PC-3 (cell line): ENCODE results near the gene MPZL1. TPM values are rescaled to one million over a fixed set of nuclear protein-coding genes. Genes with fewer than 3 reads are reported as not detected.

ENCODE experiments used
- ATAC-seq: fragments of 200-7000 bp; cut with Tn5 transposase; 2 replicates; pipeline ENCODE4 v1.9.1; 2020; ENCODE audit warnings: mild to moderate bottlenecking, moderate library complexity
- BruUV-seq: library from RNA; stranded (reverse); fragments of 400-500 nt; replicated peaks from 2 replicates; lab custom pipeline; 2021; lab: Mats Ljungman, UMichigan
- CTCF ChIA-PET: fragments of 300-600 bp; sonication (Branson Sonifier 250); formaldehyde crosslinking; loops from one replicate; lab custom pipeline; 2022; ENCODE audit warnings: antibody characterized with exemption; lab: Charles Lee
- POLR2A ChIA-PET: fragments of 300-600 bp; sonication (Branson Sonifier 250); formaldehyde crosslinking; loops from one replicate; lab custom pipeline; 2022; ENCODE audit warnings: antibody characterized with exemption; ENCODE audit not compliant: unreplicated experiment; lab: Charles Lee
- DNase-seq: peaks from one replicate; pipeline ENCODE4 v3.0.0-alpha.2; 2015
- H2AFZ ChIP-seq: fragments of 300-600 bp; sonication (generic); 2 replicates; pipeline ENCODE4 v1.6.0; 2016; ENCODE audit warnings: antibody characterized with exemption, low read length
- H3F3A ChIP-seq: fragments of 300-600 bp; sonication (generic); one replicate; pipeline ENCODE4 v1.6.0; 2017; ENCODE audit warnings: antibody characterized with exemption, low read length, control low read depth, mild to moderate bottlenecking; ENCODE audit not compliant: unreplicated experiment
- H3K27ac ChIP-seq: fragments of 300-600 bp; sonication (generic); 2 replicates; pipeline ENCODE4 v1.5.1; 2016; ENCODE audit warnings: mild to moderate bottlenecking, low read length
- H3K27me3 ChIP-seq: fragments of 300-600 bp; sonication (generic); 2 replicates; pipeline ENCODE4 v1.6.1; 2016; ENCODE audit warnings: low read length, mixed read lengths
- H3K36me3 ChIP-seq: fragments of 300-600 bp; sonication (generic); 2 replicates; pipeline ENCODE4 v1.6.1; 2016; ENCODE audit warnings: low read depth, mixed run types, low read length, mixed read lengths
- H3K4me1 ChIP-seq: fragments of 300-600 bp; sonication (generic); 2 replicates; pipeline ENCODE4 v1.5.1; 2016; ENCODE audit warnings: low read length; ENCODE audit not compliant: insufficient read depth
- H3K4me2 ChIP-seq: fragments of 300-600 bp; sonication (generic); 2 replicates; pipeline ENCODE4 v1.6.0; 2016; ENCODE audit warnings: low read length
- H3K4me3 ChIP-seq: fragments of 300-600 bp; sonication (generic); 2 replicates; pipeline ENCODE4 v1.5.1; 2016; ENCODE audit warnings: mild to moderate bottlenecking, low read length, mixed read lengths
- H3K79me2 ChIP-seq: fragments of 300-600 bp; sonication (generic); 2 replicates; pipeline ENCODE4 v1.6.1; 2017; ENCODE audit warnings: low read length, mixed read lengths
- H3K9ac ChIP-seq: fragments of 300-600 bp; sonication (generic); 2 replicates; pipeline ENCODE4 v1.6.0; 2016; ENCODE audit warnings: mild to moderate bottlenecking, low read length
- H3K9me2 ChIP-seq: fragments of 300-600 bp; sonication (generic); replicated peaks from 2 replicates; pipeline ENCODE4 v1.6.1; 2016; ENCODE audit warnings: mixed run types, low read length, mixed read lengths
- H3K9me3 ChIP-seq: fragments of 300-600 bp; sonication (generic); 2 replicates; pipeline ENCODE4 v1.6.1; 2016; ENCODE audit warnings: low read length, mixed read lengths
- H4K20me1 ChIP-seq: fragments of 300-600 bp; sonication (generic); 2 replicates; pipeline ENCODE4 v1.6.1; 2016; ENCODE audit warnings: low read length, mixed read lengths
- EZH2 ChIP-seq: fragments of 300-600 bp; sonication (generic); IDR thresholded peaks from one replicate; pipeline ENCODE4 v1.6.1; 2017; ENCODE audit warnings: antibody characterized with exemption, mild to moderate bottlenecking, low read length; ENCODE audit not compliant: unreplicated experiment
- EZH2phosphoT487 ChIP-seq: fragments of 300-600 bp; sonication (generic); IDR thresholded peaks from 2 replicates; pipeline ENCODE4 v1.6.1; 2018; ENCODE audit warnings: mild to moderate bottlenecking, antibody characterized with exemption, low read length, borderline replicate concordance
- intact Hi-C: fragments of 100-400 bp; cut with micrococcal nuclease; formaldehyde crosslinking; loops from 2 replicates; pipeline ENCODE4 v1.9.0; 2023
- total RNA-seq: library from RNA; depleted of rRNA; stranded (reverse); fragments of >200 nt; gene quantifications from 2 replicates; pipeline ENCODE4 v1.2.3, GENCODE V29; 2014
- TF ChIP-seq, protein P1 (sequence below): fragments of 300-600 bp; sonication (generic); conservative IDR thresholded peaks from 2 replicates; pipeline ENCODE4 v1.5.1; 2017; ENCODE audit warnings: antibody characterized with exemption, low read depth, mild to moderate bottlenecking, low read length

The MPZL1 gene
- total RNA-seq, 1 experiment from 2014 or later = 86.5 TPM

DNA sequence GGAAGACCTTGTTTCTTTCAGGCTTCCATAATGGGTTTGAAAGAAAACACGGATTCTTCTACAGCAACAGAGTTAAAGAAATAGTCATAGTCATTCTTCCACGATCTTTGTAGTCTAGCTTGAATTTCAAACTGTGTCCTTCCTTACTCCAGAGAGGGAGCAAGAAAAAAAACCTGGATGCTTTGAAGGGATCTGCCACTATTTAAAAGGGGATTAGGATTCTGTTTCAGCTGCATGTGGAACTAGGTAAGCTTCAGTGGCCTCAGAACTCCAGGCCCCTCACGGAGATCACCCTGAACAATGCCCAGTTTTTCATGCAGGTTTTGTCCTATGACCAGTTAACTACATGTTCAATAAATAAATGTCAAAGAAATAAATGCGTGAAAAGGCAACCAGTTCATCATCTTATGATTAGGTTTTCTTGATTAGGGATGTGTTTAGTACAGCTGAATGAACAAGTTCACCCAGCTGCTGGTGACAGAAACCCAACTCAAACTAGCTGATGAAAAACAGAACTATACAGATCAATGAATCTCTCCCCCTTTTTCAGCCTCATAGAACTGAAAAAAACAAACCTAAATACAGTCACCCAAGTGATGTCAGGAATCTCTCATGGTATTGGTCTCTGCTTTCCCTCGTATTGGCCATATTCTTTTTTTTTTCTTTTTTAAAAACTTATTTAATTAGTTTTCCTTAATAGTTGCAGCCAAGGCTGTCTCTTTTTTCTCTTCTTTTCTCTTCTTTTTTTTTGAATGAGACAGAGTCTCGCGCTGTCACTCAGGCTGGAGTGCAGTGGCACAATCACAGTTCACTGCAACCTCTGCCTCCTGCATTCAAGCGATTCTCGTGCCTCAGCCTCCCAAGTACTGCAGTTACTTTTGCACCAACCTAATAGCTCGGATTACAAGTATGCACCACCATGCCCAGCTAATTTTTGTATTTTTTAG is 14.6 kb upstream of the MPZL1 start:
- no peaks in the 10 kb centered on the region for H3K79me2 ChIP-seq
- no peaks in the 10 kb centered on the region for H3K4me1 ChIP-seq
- ATAC-seq (no peak), DNase-seq (no peak)
- H3K36me3 ChIP-seq = no peaks in the 10 kb centered on the region
- POLR2A ChIA-PET = no interaction called here
- no peaks in the 10 kb centered on the region for H3K9me2 ChIP-seq
- H3K4me2 ChIP-seq = no peak overlapping the region
- H3K27ac ChIP-seq = no peak overlapping the region
- no peak for TF ChIP-seq EZH2
- TF ChIP-seq, protein P1, sequence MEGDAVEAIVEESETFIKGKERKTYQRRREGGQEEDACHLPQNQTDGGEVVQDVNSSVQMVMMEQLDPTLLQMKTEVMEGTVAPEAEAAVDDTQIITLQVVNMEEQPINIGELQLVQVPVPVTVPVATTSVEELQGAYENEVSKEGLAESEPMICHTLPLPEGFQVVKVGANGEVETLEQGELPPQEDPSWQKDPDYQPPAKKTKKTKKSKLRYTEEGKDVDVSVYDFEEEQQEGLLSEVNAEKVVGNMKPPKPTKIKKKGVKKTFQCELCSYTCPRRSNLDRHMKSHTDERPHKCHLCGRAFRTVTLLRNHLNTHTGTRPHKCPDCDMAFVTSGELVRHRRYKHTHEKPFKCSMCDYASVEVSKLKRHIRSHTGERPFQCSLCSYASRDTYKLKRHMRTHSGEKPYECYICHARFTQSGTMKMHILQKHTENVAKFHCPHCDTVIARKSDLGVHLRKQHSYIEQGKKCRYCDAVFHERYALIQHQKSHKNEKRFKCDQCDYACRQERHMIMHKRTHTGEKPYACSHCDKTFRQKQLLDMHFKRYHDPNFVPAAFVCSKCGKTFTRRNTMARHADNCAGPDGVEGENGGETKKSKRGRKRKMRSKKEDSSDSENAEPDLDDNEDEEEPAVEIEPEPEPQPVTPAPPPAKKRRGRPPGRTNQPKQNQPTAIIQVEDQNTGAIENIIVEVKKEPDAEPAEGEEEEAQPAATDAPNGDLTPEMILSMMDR = no peak
- no peak for TF ChIP-seq EZH2phosphoT487
- H3K27me3 ChIP-seq = peaks cover 41% of the 10 kb centered on the region
- CTCF ChIA-PET = interaction anchor here (0.5 kb wide), 1 partner anchor 133 kb away, joined by 3 read pairs; no protein-coding TSS in a partner anchor
- intact Hi-C loops = no loop called here
- no peak overlapping the region for H3K9ac ChIP-seq
- BruUV-seq = no TSS peak
- no peaks in the 10 kb centered on the region for H4K20me1 ChIP-seq
- H3K4me3 ChIP-seq = no peak overlapping the region
- no peaks in the 10 kb centered on the region for H3K9me3 ChIP-seq
- H3F3A ChIP-seq = no peaks in the 10 kb centered on the region
- H2AFZ ChIP-seq = no peak overlapping the region

DNA sequence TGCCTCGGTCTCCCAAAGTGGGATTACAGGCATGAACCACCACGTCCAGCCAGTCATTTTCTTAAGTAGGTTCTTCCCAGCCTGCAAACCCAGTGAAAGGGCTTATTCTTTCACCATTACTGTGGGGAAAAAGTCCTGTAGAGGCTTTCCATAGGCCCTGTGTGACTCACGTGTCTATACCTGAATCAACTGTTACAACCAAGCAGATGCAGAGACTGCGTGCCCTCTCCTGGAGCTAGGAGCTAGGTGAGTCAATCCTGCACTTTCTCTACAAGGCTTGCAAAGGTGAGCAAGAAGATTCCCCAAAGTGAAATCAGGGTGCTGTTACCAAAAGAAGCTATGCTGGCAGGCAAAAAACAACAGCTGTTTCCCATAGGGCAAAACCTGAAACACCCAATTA is 13.8 kb upstream of the MPZL1 start:
- H3K4me1 ChIP-seq = no peaks in the 10 kb centered on the region
- DNase-seq (peak; percentile 35), ATAC-seq (no peak)
- no peak overlapping the region for H3K4me3 ChIP-seq
- BruUV-seq = no TSS peak
- intact Hi-C loops = no loop called here
- H3K9ac ChIP-seq = no peak overlapping the region
- no peaks in the 10 kb centered on the region for H3K9me3 ChIP-seq
- H3F3A ChIP-seq = no peaks in the 10 kb centered on the region
- no peaks in the 10 kb centered on the region for H4K20me1 ChIP-seq
- H3K79me2 ChIP-seq = no peaks in the 10 kb centered on the region
- CTCF ChIA-PET = no interaction called here
- H3K36me3 ChIP-seq = no peaks in the 10 kb centered on the region
- H3K27ac ChIP-seq = no peak overlapping the region
- H2AFZ ChIP-seq = no peak overlapping the region
- TF ChIP-seq EZH2 = no peak
- peaks cover 34% of the 10 kb centered on the region for H3K27me3 ChIP-seq
- H3K4me2 ChIP-seq = no peak overlapping the region
- POLR2A ChIA-PET = no interaction called here
- no peaks in the 10 kb centered on the region for H3K9me2 ChIP-seq

DNA sequence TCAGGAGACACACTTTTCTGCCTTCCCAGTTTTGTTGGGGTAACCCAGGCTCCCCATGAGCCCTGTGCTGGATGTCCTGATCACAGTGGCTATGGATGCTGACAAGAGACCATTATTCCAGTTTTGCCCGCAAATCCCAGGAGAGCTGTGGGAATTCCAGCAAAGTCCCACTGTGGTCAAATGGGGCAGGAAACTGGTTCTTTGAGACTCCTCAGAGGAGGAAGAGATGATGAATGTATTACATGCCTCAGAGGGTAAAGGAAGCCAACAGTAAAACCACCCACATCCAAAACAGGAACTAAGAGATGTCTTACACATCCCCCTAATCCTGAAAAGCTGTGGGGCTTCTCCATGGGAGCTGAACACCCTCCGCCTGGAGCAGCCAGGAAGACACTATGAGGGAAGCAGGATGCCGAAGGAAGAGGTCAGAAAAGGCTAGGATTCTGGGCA is 12.8 kb upstream of the MPZL1 start:
- DNase-seq (no peak), ATAC-seq (no peak)
- POLR2A ChIA-PET = no interaction called here
- Histone ChIP-seq H2AFZ (no peak overlapping the region), H3K27ac (no peak overlapping the region), H3K9me3 (no peaks in the 10 kb centered on the region), H3K4me2 (no peak overlapping the region), H3K27me3 (peaks cover 24% of the 10 kb centered on the region), H3K4me1 (0 out of 2 replicates have a peak, but pooled peaks cover 3% of the 10 kb centered on the region), H3K36me3 (no peaks in the 10 kb centered on the region), H3F3A (no peaks in the 10 kb centered on the region), H3K79me2 (no peaks in the 10 kb centered on the region), H4K20me1 (no peaks in the 10 kb centered on the region), H3K9ac (no peak overlapping the region), H3K9me2 (no peaks in the 10 kb centered on the region), H3K4me3 (no peak overlapping the region)
- BruUV-seq = no TSS peak
- CTCF ChIA-PET = no interaction called here
- TF ChIP-seq EZH2 (no peak), EZH2phosphoT487 (no peak)
- TF ChIP-seq, protein P1 = no peak
- intact Hi-C loops = no loop called here
